Measurements from ENCODE around the gene CMSS1. TPM values are rescaled to one million over a fixed set of nuclear protein-coding genes. Genes with fewer than 3 reads are reported as not detected.

Gene CMSS1
- total RNA-seq, 2 donors from 2014 or later, result 18.1 to 22.7 TPM

- Histone ChIP-seq H3K4me1 (ENCODE audit: control insufficient read depth in 1 of 2, low read depth in 2 of 2) (peaks cover 5 to 28% of the 10 kb centered on the region in 2 donors), H3K36me3 (no peaks in the 10 kb centered on the region), H3K27me3 (replicated peaks; ENCODE audit: insufficient read depth) (no peaks in the 10 kb centered on the region), H3K4me3 (peak overlapping the region; percentile 96), H3K9me3 (no peaks in the 10 kb centered on the region), H3K27ac (peak overlapping the region; percentile 98 to 99)
- peak; percentile 14 for TF ChIP-seq CTCF (IDR thresholded peaks at IDR 0.05)
- DNase-seq (ENCODE audit: low spot score) (no peak), ATAC-seq (ENCODE audit: insufficient number of reproducible peaks, low FRiP score, low read depth) (peak; percentile 53)
Observed at GRCh38 chr3:99875929-99876841, 58.5 kb downstream of the CMSS1 start.

GRCh38 chr3:99877031-99877579, 59.4 kb downstream of the CMSS1 start:
- H3K27me3 ChIP-seq (replicated peaks; ENCODE audit: insufficient read depth), result no peaks in the 10 kb centered on the region
- DNase-seq (ENCODE audit: low spot score) (no peak), ATAC-seq (ENCODE audit: insufficient number of reproducible peaks, low FRiP score, low read depth) (no peak)
- no peaks in the 10 kb centered on the region for H3K36me3 ChIP-seq
- H3K4me3 ChIP-seq, result peak overlapping the region; percentile 96
- H3K4me1 ChIP-seq (ENCODE audit: control insufficient read depth in 1 of 2, low read depth in 2 of 2), result peaks cover 11 to 35% of the 10 kb centered on the region in 2 donors
- H3K27ac ChIP-seq, result peak overlapping the region; percentile 98 to 99
- no peak for TF ChIP-seq CTCF (IDR thresholded peaks at IDR 0.05)
- no peaks in the 10 kb centered on the region for H3K9me3 ChIP-seq

GRCh38 chr3:99878005-99878404, 60.3 kb downstream of the CMSS1 start:
- TF ChIP-seq CTCF (IDR thresholded peaks at IDR 0.05), result no peak
- peaks cover 16 to 39% of the 10 kb centered on the region in 2 donors for H3K4me1 ChIP-seq (ENCODE audit: control insufficient read depth in 1 of 2, low read depth in 2 of 2)
- ATAC-seq (ENCODE audit: insufficient number of reproducible peaks, low FRiP score, low read depth) (peak; percentile 46), DNase-seq (ENCODE audit: low spot score) (peak; percentile 25)
- H3K27me3 ChIP-seq (replicated peaks; ENCODE audit: insufficient read depth), result no peaks in the 10 kb centered on the region
- peak overlapping the region; percentile 98 to 99 for H3K27ac ChIP-seq
- H3K9me3 ChIP-seq, result no peaks in the 10 kb centered on the region
- no peaks in the 10 kb centered on the region for H3K36me3 ChIP-seq
- H3K4me3 ChIP-seq, result peak overlapping the region; percentile 96

GRCh38 chr3:99879275-99879674, 61.6 kb downstream of the CMSS1 start:
- Histone ChIP-seq H3K4me1 (ENCODE audit: control insufficient read depth in 1 of 2, low read depth in 2 of 2) (peaks cover 19 to 44% of the 10 kb centered on the region in 2 donors), H3K4me3 (no peak overlapping the region), H3K36me3 (no peaks in the 10 kb centered on the region), H3K9me3 (no peaks in the 10 kb centered on the region), H3K27ac (peak overlapping the region in 1 of 2 donors; percentile 99), H3K27me3 (replicated peaks; ENCODE audit: insufficient read depth) (no peaks in the 10 kb centered on the region)
- TF ChIP-seq CTCF (IDR thresholded peaks at IDR 0.05), result no peak
- ATAC-seq (ENCODE audit: insufficient number of reproducible peaks, low FRiP score, low read depth) (no peak), DNase-seq (ENCODE audit: low spot score) (no peak)

- peak; percentile 42 for ATAC-seq (ENCODE audit: insufficient number of reproducible peaks, low FRiP score, low read depth)
- no peak for TF ChIP-seq CTCF (IDR thresholded peaks at IDR 0.05)
Observed at GRCh38 chr3:99881121-99881524, 63.5 kb downstream of the CMSS1 start.

More at GRCh38 chr3:99881121-99881524, 63.5 kb downstream of the CMSS1 start:
- H3K4me1 ChIP-seq (ENCODE audit: control insufficient read depth in 1 of 2, low read depth in 2 of 2), result peaks cover 25 to 46% of the 10 kb centered on the region in 2 donors
- no peaks in the 10 kb centered on the region for H3K27me3 ChIP-seq (replicated peaks; ENCODE audit: insufficient read depth)
- H3K27ac ChIP-seq, result peak overlapping the region; percentile 76 to 89
- no peaks in the 10 kb centered on the region for H3K9me3 ChIP-seq
- no peaks in the 10 kb centered on the region for H3K36me3 ChIP-seq
- DNase-seq (ENCODE audit: low spot score), result no peak
- peak overlapping the region; percentile 22 for H3K4me3 ChIP-seq
